ENCODE results near the gene GLI2.

DNA sequence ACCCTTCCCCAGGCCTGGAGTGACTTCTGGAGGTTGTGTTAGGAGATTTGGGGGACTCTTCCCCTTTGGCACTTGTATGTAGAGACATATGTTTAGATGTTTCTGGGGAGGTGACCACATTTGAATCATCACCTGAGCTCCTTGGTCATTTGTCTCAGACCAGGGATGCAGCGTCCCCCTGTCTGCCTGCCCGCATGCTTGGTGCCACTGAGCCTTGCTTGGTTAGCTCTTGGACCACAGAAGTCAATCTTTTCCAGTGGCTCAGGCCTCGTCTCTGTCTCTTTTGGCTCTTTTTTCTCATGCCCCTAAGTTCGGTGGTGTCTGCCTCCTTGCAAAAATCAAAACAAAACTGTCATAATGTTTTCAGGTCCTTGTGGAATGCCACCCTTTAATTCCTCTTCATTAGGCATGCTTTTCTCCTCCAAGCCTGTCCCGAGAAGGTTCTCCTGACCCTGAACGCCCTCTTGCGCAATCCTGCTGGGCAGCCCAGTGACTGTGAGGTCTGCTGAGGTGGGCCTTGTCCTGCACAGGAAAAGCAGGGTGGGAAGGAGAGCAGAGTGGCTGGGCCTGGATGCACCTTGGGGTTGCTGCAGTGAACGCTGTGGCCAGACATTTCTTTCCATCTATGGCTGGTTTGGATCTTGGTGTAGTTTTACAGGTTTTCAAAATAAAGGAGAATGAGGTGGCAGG lies 24.9 kb downstream of the GLI2 start:
- TF ChIP-seq TAF1 (IDR thresholded peaks at IDR 0.05; ENCODE audit: low read depth, low read length) (no peak), POLR2AphosphoS5 (IDR thresholded peaks at IDR 0.05; ENCODE audit: low read depth, low read length) (no peak), POLR2A (IDR thresholded peaks at IDR 0.05; ENCODE audit: low read depth, low read length) (no peak)
